Endothelial cell of umbilical vein (primary cell): ENCODE data around the gene CHRNA3. TPM values are rescaled to one million over a fixed set of nuclear protein-coding genes. Genes with fewer than 3 reads are reported as not detected.

Experiments
- BruUV-seq: library from RNA; stranded (reverse); fragments of 400-500 nt; replicated peaks from 2 replicates; lab custom pipeline; 2021; lab: Mats Ljungman, UMichigan
- CTCF ChIA-PET: fragments of 300-600, 350-600 bp; sonication (Branson Sonifier 250); formaldehyde crosslinking; loops from one replicate; lab custom pipeline; 2021; ENCODE audit warnings: antibody characterized with exemption, inconsistent platforms; lab: Charles Lee
- POLR2A ChIA-PET: fragments of 300-600, 350-600 bp; sonication (Branson Sonifier 250); formaldehyde crosslinking; loops from one replicate; lab custom pipeline; 2021; ENCODE audit warnings: antibody characterized with exemption, inconsistent platforms; lab: Charles Lee
- DNase-seq: peaks from one replicate; pipeline ENCODE4 v3.0.0-alpha.2; 2011; ENCODE audit warnings: low read depth, low spot score
- FAIRE-seq: peaks from 2 replicates; lab custom pipeline; 2011; peaks lifted over from hg19 to GRCh38; lab: Jason Lieb, UNC
- H2AFZ ChIP-seq: 2 replicates; pipeline ENCODE4 v1.6.0; 2012; ENCODE audit warnings: low read depth, low read length, control low read depth, inconsistent platforms
- H3K27ac ChIP-seq: 2 replicates; pipeline ENCODE4 v1.5.1; 2011; ENCODE audit warnings: low read depth, mild to moderate bottlenecking, control low read depth, low read length, moderate library complexity; ENCODE audit not compliant: insufficient read depth
- H3K27me3 ChIP-seq, 2 experiments: 2 replicates each; pipeline versions ENCODE4 v1.6.0 to v1.6.1; 2011; ENCODE audit warnings: low read length in 2 of 2, mixed read lengths in 1 of 2; ENCODE audit not compliant: control insufficient read depth in 2 of 2, insufficient read depth in 2 of 2
- H3K36me3 ChIP-seq, 2 experiments: 2 replicates in 1 of 2; 3 replicates in 1 of 2; pipeline ENCODE4 v1.5.1; 2011; ENCODE audit warnings: low read length in 2 of 2, mild to moderate bottlenecking in 1 of 2, moderate library complexity in 1 of 2; ENCODE audit not compliant: control insufficient read depth in 2 of 2, insufficient read depth in 2 of 2; ENCODE audit errors: extremely low read depth in 1 of 2
- H3K4me1 ChIP-seq: 3 replicates; pipeline ENCODE4 v1.5.1; 2011; ENCODE audit warnings: mild to moderate bottlenecking, low read length; ENCODE audit not compliant: control insufficient read depth, insufficient read depth; ENCODE audit errors: extremely low read depth
- H3K4me2 ChIP-seq: 2 replicates; pipeline ENCODE4 v1.6.1; 2011; ENCODE audit warnings: low read length, control low read depth, mixed read lengths; ENCODE audit not compliant: insufficient read depth
- H3K4me3 ChIP-seq, 3 experiments: fragments of 200-600 bp in 1 of 3; sonication (generic), shearing (Covaris generic) in 1 of 3; replicated peaks in 1 of 3; 2 replicates each; pipeline ENCODE4 v1.5.1; 2011 to 2016; ENCODE audit warnings: control low read depth in 3 of 3, low read length in 3 of 3, mild to moderate bottlenecking in 2 of 3, inconsistent platforms in 1 of 3, low read depth in 1 of 3, moderate library complexity in 1 of 3; ENCODE audit not compliant: insufficient read depth in 1 of 3
- H3K79me2 ChIP-seq: 2 replicates; pipeline ENCODE4 v1.6.0; 2012; ENCODE audit warnings: low read length, inconsistent platforms; ENCODE audit not compliant: control insufficient read depth, insufficient read depth
- H3K9ac ChIP-seq: replicated peaks from 2 replicates; pipeline ENCODE3; 2011; ENCODE audit warnings: low read length, control low read depth; ENCODE audit not compliant: insufficient read depth; ENCODE audit errors: extremely low read depth
- H3K9me1 ChIP-seq: replicated peaks from 3 replicates; pipeline ENCODE4 v1.6.0; 2011; ENCODE audit warnings: mild to moderate bottlenecking, low read length; ENCODE audit not compliant: control insufficient read depth, insufficient read depth; ENCODE audit errors: extremely low read depth
- H3K9me3 ChIP-seq: replicated peaks from 2 replicates; pipeline ENCODE4 v1.5.1; 2012; ENCODE audit warnings: low read length, inconsistent platforms; ENCODE audit not compliant: control insufficient read depth, insufficient read depth
- H4K20me1 ChIP-seq: replicated peaks from 2 replicates; pipeline ENCODE3; 2011; ENCODE audit warnings: mild to moderate bottlenecking, low read length; ENCODE audit not compliant: control insufficient read depth, insufficient read depth; ENCODE audit errors: extremely low read depth
- CTCF ChIP-seq, 2 donors: IDR thresholded peaks; 1 replicate in 1 of 2; 2 replicates in 1 of 2; pipeline ENCODE4 v1.5.1; 2011; ENCODE audit warnings: low read length in 2 of 2, mild to moderate bottlenecking in 2 of 2, moderate library complexity in 2 of 2, control low read depth in 1 of 2, inconsistent platforms in 1 of 2, low read depth in 1 of 2; ENCODE audit not compliant: insufficient read depth in 1 of 2; ENCODE audit errors: extremely low read depth in 1 of 2
- EZH2 ChIP-seq: IDR thresholded peaks from 2 replicates; pipeline ENCODE4 v1.6.1; 2012; ENCODE audit warnings: borderline replicate concordance, low read depth, mild to moderate bottlenecking, moderate library complexity, low read length, inconsistent platforms; ENCODE audit not compliant: severe bottlenecking
- FOS ChIP-seq: IDR thresholded peaks from 2 replicates; pipeline ENCODE4 v1.6.1; 2011; ENCODE audit warnings: mild to moderate bottlenecking, low read length, moderate library complexity, borderline replicate concordance; ENCODE audit not compliant: insufficient read depth
- GATA2 ChIP-seq: IDR thresholded peaks from 2 replicates; pipeline ENCODE4 v1.7.0; 2011; ENCODE audit warnings: low read depth, mild to moderate bottlenecking, moderate library complexity, mixed read lengths, low read length; ENCODE audit not compliant: insufficient read length, insufficient read depth
- JUN ChIP-seq: IDR thresholded peaks from 2 replicates; pipeline ENCODE4 v1.6.1; 2011; ENCODE audit warnings: borderline replicate concordance, low read depth; ENCODE audit not compliant: insufficient read length, insufficient read depth
- MAX ChIP-seq: IDR thresholded peaks from 2 replicates; pipeline ENCODE4 v1.6.1; 2011; ENCODE audit not compliant: insufficient read depth, insufficient read length
- MYC ChIP-seq: IDR thresholded peaks from one replicate; pipeline ENCODE4 v1.6.1; 2011; ENCODE audit warnings: mild to moderate bottlenecking, low read depth, low read length
- POLR2A ChIP-seq: IDR thresholded peaks from 2 replicates; pipeline ENCODE4 v1.6.1; 2012; ENCODE audit warnings: low read depth, mild to moderate bottlenecking, control low read depth, low read length
- POLR2AphosphoS5 ChIP-seq: IDR thresholded peaks from 2 replicates; pipeline ENCODE4 v1.6.1; 2012; ENCODE audit warnings: low read depth, mild to moderate bottlenecking, control low read depth, low read length, moderate library complexity; ENCODE audit not compliant: insufficient read depth
- dilution Hi-C: fragments of 300-500 bp; cut with MboI; formaldehyde crosslinking; loops from one replicate; pipeline ENCODE4 v1.15.0; 2019; ENCODE audit warnings: low sequenced_read_pairs; ENCODE audit not compliant: extremely low pct_ligation_motif_present
- intact Hi-C: fragments of 100-400 bp; cut with micrococcal nuclease; formaldehyde crosslinking; loops from one replicate; pipeline ENCODE4 v1.10.0; 2022
- polyA plus RNA-seq, 4 experiments: library from polyadenylated mRNA; depleted of rRNA in 3 of 4; stranded (reverse) in 3 of 4; unstranded in 1 of 4; fragments of >200 nt; gene quantifications; 2 replicates each; pipeline versions ENCODE4 v1.2.1 to v1.2.3, GENCODE V29; 2011 to 2012; ENCODE audit warnings: missing spikeins in 1 of 4
- total RNA-seq: library from RNA; stranded (reverse); gene quantifications from 2 replicates; pipeline ENCODE4 v1.2.3, GENCODE V29; 2021

Gene CHRNA3
- total and polyA plus RNA-seq, 2 donors (not counting 3 experiments of a cell fraction or from before 2014, with no cell fraction given), result not detected

- BruUV-seq, result no TSS peak
- TF ChIP-seq POLR2A, result no peak
- TF ChIP-seq CTCF (IDR thresholded peaks at IDR 0.05; ENCODE audit: extremely low read depth in 1 of 2, insufficient read depth in 1 of 2, low read depth in 1 of 2, low read length in 2 of 2), result peak; percentile 73 to 76
- H3K27ac ChIP-seq, result no peak overlapping the region
- no peak overlapping the region for H3K4me2 ChIP-seq
- no peaks in the 10 kb centered on the region for H4K20me1 ChIP-seq
- CTCF ChIA-PET, result interaction anchor here (1.2 to 4.0 kb wide), 3 partner anchors 91 to 133 kb away, joined by 5 to 23 read pairs (median 19); no protein-coding TSS in a partner anchor
- no peaks in the 10 kb centered on the region for H3K36me3 ChIP-seq
- H3K27me3 ChIP-seq, result peaks cover 30 to 49% of the 10 kb centered on the region in 2 experiments
- H3K9ac ChIP-seq, result no peak overlapping the region
- no peaks in the 10 kb centered on the region for H3K79me2 ChIP-seq
- H2AFZ ChIP-seq, result no peak overlapping the region
- H3K9me3 ChIP-seq, result no peaks in the 10 kb centered on the region
- H3K4me3 ChIP-seq, result no peak overlapping the region
- no peaks in the 10 kb centered on the region for H3K4me1 ChIP-seq
- dilution Hi-C loops (no loop called here), intact Hi-C loops (loop anchor here (1.0 to 5.0 kb wide), 3 partner anchors 91 to 311 kb away; no protein-coding TSS in a partner anchor)
- DNase-seq, result peak; percentile 73
- H3K9me1 ChIP-seq, result no peaks in the 10 kb centered on the region
- POLR2A ChIA-PET, result no interaction called here
- peak; percentile 99 for FAIRE-seq
Measured at GRCh38 chr15:78618490-78618934, 2.3 kb downstream of the CHRNA3 start.

- intact Hi-C loops, result loop anchor here (1.0 to 5.0 kb wide), 3 partner anchors 91 to 311 kb away; no protein-coding TSS in a partner anchor
- CTCF ChIA-PET, result interaction anchor here (0.7 to 4.0 kb wide), 2 partner anchors 92 to 133 kb away, joined by 10 to 23 read pairs; no protein-coding TSS in a partner anchor
Measured at GRCh38 chr15:78618064-78618463, 2.7 kb downstream of the CHRNA3 start.

More at GRCh38 chr15:78618064-78618463, 2.7 kb downstream of the CHRNA3 start:
- peaks cover 30 to 44% of the 10 kb centered on the region in 2 experiments for H3K27me3 ChIP-seq
- H3K79me2 ChIP-seq, result no peaks in the 10 kb centered on the region
- no peaks in the 10 kb centered on the region for H4K20me1 ChIP-seq
- DNase-seq (no peak), FAIRE-seq (no peak)
- H3K4me2 ChIP-seq, result no peak overlapping the region
- no peak overlapping the region for H2AFZ ChIP-seq
- H3K9me3 ChIP-seq, result no peaks in the 10 kb centered on the region
- POLR2A ChIA-PET, result no interaction called here
- H3K4me3 ChIP-seq, result no peak overlapping the region
- H3K9ac ChIP-seq, result no peak overlapping the region
- BruUV-seq, result no TSS peak
- dilution Hi-C loops, result no loop called here
- no peaks in the 10 kb centered on the region for H3K9me1 ChIP-seq
- no peaks in the 10 kb centered on the region for H3K36me3 ChIP-seq
- H3K27ac ChIP-seq, result no peak overlapping the region
- H3K4me1 ChIP-seq, result no peaks in the 10 kb centered on the region
- TF ChIP-seq EZH2 (no peak), JUN (no peak), POLR2A (no peak), GATA2 (no peak), FOS (no peak), MYC (no peak), MAX (no peak), POLR2AphosphoS5 (no peak), CTCF (IDR thresholded peaks at IDR 0.05; ENCODE audit: extremely low read depth in 1 of 2, insufficient read depth in 1 of 2, low read depth in 1 of 2, low read length in 2 of 2) (no peak)
